Osteocyte (in vitro differentiated cells): ENCODE measurements around the gene UPP1. TPM values are rescaled to one million over a fixed set of nuclear protein-coding genes. Genes with fewer than 3 reads are reported as not detected.
A peak's percentile ranks its signal among the peaks of the same experiment; 100 is the strongest.
"Not testable (repeated sequence)": the region's sequence is repeated elsewhere in the genome, so short reads cannot be mapped to it uniquely, and the experiment has no call there.

ENCODE experiments used
- DNase-seq: peaks from one replicate; pipeline ENCODE4 v3.0.0; 2021; ENCODE audit warnings: mixed read lengths; ENCODE audit not compliant: unreplicated experiment; ENCODE audit errors: extremely low spot score
- H3K27ac Mint-ChIP-seq: one replicate; pipeline ENCODE4 v1.8.0; 2021; ENCODE audit warnings: mild to moderate bottlenecking, mixed read lengths; ENCODE audit not compliant: unreplicated experiment
- H3K27me3 Mint-ChIP-seq: one replicate; pipeline ENCODE4 v1.8.0; 2021; ENCODE audit warnings: mixed read lengths; ENCODE audit not compliant: unreplicated experiment
- H3K36me3 Mint-ChIP-seq: one replicate; pipeline ENCODE4 v1.8.0; 2021; ENCODE audit warnings: mixed read lengths; ENCODE audit not compliant: unreplicated experiment
- H3K4me1 Mint-ChIP-seq: one replicate; pipeline ENCODE4 v1.8.0; 2021; ENCODE audit warnings: mixed read lengths; ENCODE audit not compliant: unreplicated experiment
- H3K4me3 Mint-ChIP-seq: one replicate; pipeline ENCODE4 v1.8.0; 2021; ENCODE audit warnings: mild to moderate bottlenecking, moderate library complexity, mixed read lengths; ENCODE audit not compliant: unreplicated experiment
- H3K9me3 Mint-ChIP-seq: one replicate; pipeline ENCODE4 v1.8.0; 2021; ENCODE audit warnings: mixed read lengths; ENCODE audit not compliant: unreplicated experiment
- CTCF ChIP-seq: fragments of 200-600 bp; sonication (generic); IDR thresholded peaks from 2 replicates; pipeline ENCODE4 v1.5.0; 2021; ENCODE audit warnings: antibody characterized with exemption, mild to moderate bottlenecking, moderate library complexity
- total RNA-seq: library from RNA; stranded (reverse); gene quantifications from 2 replicates; pipeline ENCODE4 v1.2.1, GENCODE V29; 2021

UPP1 gene
- total RNA-seq, 1 donor from 2014 or later: 27.3 TPM

- peaks cover 12% of the 10 kb centered on the region for H3K4me1 Mint-ChIP-seq
- H3K36me3 Mint-ChIP-seq: no peaks in the 10 kb centered on the region
- H3K27me3 Mint-ChIP-seq: peaks cover 19% of the 10 kb centered on the region
- H3K4me3 Mint-ChIP-seq: no peak overlapping the region
- peak; percentile 57 for TF ChIP-seq CTCF
- no peaks in the 10 kb centered on the region for H3K9me3 Mint-ChIP-seq
- DNase-seq: no peak
- no peak overlapping the region for H3K27ac Mint-ChIP-seq
Measured at GRCh38 chr7:48139459-48139858, 50.4 kb downstream of the UPP1 start.

DNA sequence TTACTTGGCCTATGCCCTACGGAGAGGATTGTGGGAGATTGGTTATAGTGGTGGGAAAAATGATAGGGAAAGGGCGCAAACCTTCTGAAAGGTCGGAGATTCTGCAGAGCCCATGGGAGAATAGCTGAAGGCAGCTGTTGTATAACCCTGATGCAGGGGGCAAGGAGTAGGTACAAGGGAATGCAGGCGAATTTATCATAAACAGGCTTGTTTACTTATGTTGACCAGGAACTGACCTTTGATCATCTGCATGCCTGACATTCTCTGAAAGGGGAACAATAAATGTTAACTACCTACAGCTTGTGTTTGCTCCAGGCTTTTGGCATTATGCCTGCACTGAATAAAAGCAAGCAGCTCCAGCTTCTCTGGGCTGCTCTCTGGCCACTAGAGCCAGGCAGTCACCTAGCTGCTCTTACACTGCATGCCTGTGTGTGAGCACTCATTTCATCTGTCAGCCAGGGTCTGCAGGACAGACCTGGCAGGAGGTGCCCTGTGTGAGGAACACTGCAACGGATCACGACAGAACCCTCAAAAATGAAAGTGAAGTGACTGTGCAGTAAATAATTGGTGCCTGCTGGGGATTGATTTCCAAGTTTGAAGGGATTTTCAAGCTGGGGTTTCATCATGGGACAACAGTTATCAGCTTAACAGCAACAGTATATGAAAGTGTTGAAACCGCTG, 51.1 kb downstream of the UPP1 start:
- Mint-ChIP-seq H3K36me3 (no peaks in the 10 kb centered on the region), H3K27ac (no peak overlapping the region), H3K4me1 (peaks cover 12% of the 10 kb centered on the region), H3K4me3 (no peak overlapping the region), H3K9me3 (no peaks in the 10 kb centered on the region), H3K27me3 (peaks cover 19% of the 10 kb centered on the region)
- DNase-seq: no peak
- no peak for TF ChIP-seq CTCF

GRCh38 chr7:48141521-48141920, 52.5 kb downstream of the UPP1 start:
- Mint-ChIP-seq H3K36me3 (no peaks in the 10 kb centered on the region), H3K4me1 (peaks cover 12% of the 10 kb centered on the region), H3K27ac (no peak overlapping the region), H3K4me3 (no peak overlapping the region), H3K9me3 (no peaks in the 10 kb centered on the region), H3K27me3 (peaks cover 19% of the 10 kb centered on the region)
- no peak for TF ChIP-seq CTCF
- no peak for DNase-seq

DNA sequence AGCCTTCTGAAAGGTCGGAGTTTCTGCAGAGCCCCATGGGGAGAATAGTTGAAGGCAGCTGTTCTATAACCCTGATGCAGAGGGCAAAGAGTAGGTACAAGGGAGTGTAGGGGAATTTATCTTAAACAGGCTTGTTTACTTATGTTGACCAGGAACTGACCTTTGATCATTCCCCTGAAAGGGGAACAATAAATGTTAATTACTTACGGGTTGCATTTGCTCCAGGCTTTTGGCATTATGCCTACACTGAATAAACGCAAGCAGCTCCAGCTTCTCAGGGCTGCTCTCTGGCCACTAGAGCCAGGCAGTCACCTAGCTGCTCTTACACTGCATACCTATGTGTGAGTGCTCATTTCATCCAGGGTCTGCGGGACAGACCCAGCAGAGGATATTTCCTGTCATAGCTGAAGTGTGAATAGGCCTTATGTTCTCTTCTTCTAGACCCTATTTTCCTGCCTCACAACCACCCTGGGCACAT, 55.3 kb downstream of the UPP1 start:
- TF ChIP-seq CTCF: no peak
- no peak overlapping the region for H3K27ac Mint-ChIP-seq
- no peaks in the 10 kb centered on the region for H3K36me3 Mint-ChIP-seq
- DNase-seq: no peak
- H3K27me3 Mint-ChIP-seq: peaks cover 43% of the 10 kb centered on the region
- H3K4me1 Mint-ChIP-seq: peaks cover 12% of the 10 kb centered on the region
- H3K9me3 Mint-ChIP-seq: no peaks in the 10 kb centered on the region
- H3K4me3 Mint-ChIP-seq: no peak overlapping the region

DNA sequence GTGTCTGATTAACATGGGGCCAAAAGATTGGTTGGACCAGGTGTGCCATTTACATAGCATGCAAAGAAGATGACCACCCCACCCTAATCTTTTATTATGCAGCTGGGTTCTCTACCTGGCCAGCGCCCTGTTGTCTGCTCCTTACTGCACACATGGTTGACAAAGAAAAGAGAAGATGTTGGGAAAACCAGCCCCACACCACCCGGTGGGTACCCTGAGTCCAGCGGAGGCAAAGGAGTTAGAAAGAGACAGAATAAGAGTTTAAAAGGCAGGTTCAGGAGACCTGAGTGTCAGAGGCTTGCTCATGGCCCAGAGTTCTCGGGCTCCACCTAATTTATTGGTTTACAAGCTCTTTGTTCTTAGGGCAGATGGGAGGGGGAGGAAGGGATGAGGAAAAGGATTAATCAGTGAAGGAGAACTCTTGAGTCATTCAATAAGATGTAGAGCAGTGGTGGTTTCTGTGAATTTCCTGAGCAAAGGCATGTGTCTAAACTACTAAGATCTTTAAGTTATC, 58.1 kb downstream of the UPP1 start:
- Mint-ChIP-seq H3K27ac (no peak overlapping the region), H3K9me3 (no peaks in the 10 kb centered on the region), H3K36me3 (no peaks in the 10 kb centered on the region), H3K27me3 (peaks cover 54% of the 10 kb centered on the region), H3K4me3 (no peak overlapping the region), H3K4me1 (no peaks in the 10 kb centered on the region)
- DNase-seq: no peak
- TF ChIP-seq CTCF: no peak

- not testable (repeated sequence) for DNase-seq, H3K36me3 Mint-ChIP-seq, H3K27ac Mint-ChIP-seq, H3K9me3 Mint-ChIP-seq, H3K4me3 Mint-ChIP-seq, H3K4me1 Mint-ChIP-seq
- peaks cover 48% of the 10 kb centered on the region for H3K27me3 Mint-ChIP-seq
Measured at GRCh38 chr7:48147690-48148089, 58.6 kb downstream of the UPP1 start.
